Measurements from ENCODE around the gene BRD1. TPM values are rescaled to one million over a fixed set of nuclear protein-coding genes. Genes with fewer than 3 reads are reported as not detected.

The BRD1 gene
- total and polyA plus RNA-seq, 7 donors: 7.9 to 22.9 (median 16.9) TPM

GRCh38 chr22:49765951-49766350 lies 61.7 kb downstream of the BRD1 start:
- intact Hi-C loops (cut with DNase I): loop anchor here (5.0 to 10.0 kb wide), 4 partner anchors 156 to 441 kb away; no protein-coding TSS in a partner anchor
- no peak overlapping the region for H3K27ac ChIP-seq
- ATAC-seq (no peak), DNase-seq (peak; percentile 11 to 53)
- peaks cover 10% of the 10 kb centered on the region for H3K4me1 ChIP-seq
- H3K4me3 ChIP-seq: no peak overlapping the region
- WGBS, 3 donors: 88 to 93% (median 92%) methylated on average over 11 to 12 of the region's 12 CpGs
- no peaks in the 10 kb centered on the region for H3K36me3 ChIP-seq (ENCODE audit: insufficient read depth in 1 of 2, low read depth in 1 of 2)
- TF ChIP-seq CTCF (IDR thresholded peaks at IDR 0.05): no peak
- no peaks in the 10 kb centered on the region for H3K27me3 ChIP-seq (ENCODE audit: insufficient read depth in 3 of 3, low read length in 2 of 3)
- H3K9me3 ChIP-seq: peaks cover 9% of the 10 kb centered on the region

GRCh38 chr22:49765091-49765771 lies 62.4 kb downstream of the BRD1 start:
- Histone ChIP-seq H3K36me3 (ENCODE audit: insufficient read depth in 1 of 2, low read depth in 1 of 2) (no peaks in the 10 kb centered on the region), H3K9me3 (peaks cover 9% of the 10 kb centered on the region), H3K27me3 (ENCODE audit: insufficient read depth in 3 of 3, low read length in 2 of 3) (no peaks in the 10 kb centered on the region), H3K4me1 (peaks cover 10% of the 10 kb centered on the region), H3K4me3 (no peak overlapping the region), H3K27ac (no peak overlapping the region)
- intact Hi-C loops (cut with DNase I): loop anchor here (5.0 to 10.0 kb wide), 4 partner anchors 157 to 442 kb away; no protein-coding TSS in a partner anchor
- ATAC-seq: no peak
- peak; percentile 15 to 42 for DNase-seq
- WGBS, 3 donors: 81 to 86% (median 85%) methylated on average over 16 to 17 of the region's 17 CpGs
- TF ChIP-seq CTCF (IDR thresholded peaks at IDR 0.05): no peak

- no peaks in the 10 kb centered on the region for H3K36me3 ChIP-seq (ENCODE audit: insufficient read depth in 1 of 2, low read depth in 1 of 2)
- no peak for TF ChIP-seq CTCF (IDR thresholded peaks at IDR 0.05)
- no peak overlapping the region for H3K4me3 ChIP-seq
- peaks cover 9% of the 10 kb centered on the region for H3K9me3 ChIP-seq
- 23 to 32% (median 27%) methylated on average over 24 of the region's 24 CpGs for WGBS, 3 donors
- no peak overlapping the region for H3K27ac ChIP-seq
- intact Hi-C loops (cut with DNase I): loop anchor here in 1 of 2 donors (10.0 kb wide), 1 partner anchor 231 kb away; no protein-coding TSS in a partner anchor
- no peaks in the 10 kb centered on the region for H3K27me3 ChIP-seq (ENCODE audit: insufficient read depth in 3 of 3, low read length in 2 of 3)
- ATAC-seq: no peak
- peak; percentile 7 to 46 for DNase-seq
- peaks cover 6% of the 10 kb centered on the region for H3K4me1 ChIP-seq
Observed at GRCh38 chr22:49764127-49764581, 63.5 kb downstream of the BRD1 start.

GRCh38 chr22:49763696-49764095 lies 64.0 kb downstream of the BRD1 start:
- WGBS, 3 donors: 59 to 69% (median 69%) methylated on average over 12 to 13 of the region's 13 CpGs
- Histone ChIP-seq H3K4me3 (no peak overlapping the region), H3K9me3 (peaks cover 9% of the 10 kb centered on the region), H3K27me3 (ENCODE audit: insufficient read depth in 3 of 3, low read length in 2 of 3) (no peaks in the 10 kb centered on the region), H3K36me3 (ENCODE audit: insufficient read depth in 1 of 2, low read depth in 1 of 2) (no peaks in the 10 kb centered on the region), H3K4me1 (peaks cover 4% of the 10 kb centered on the region), H3K27ac (no peak overlapping the region)
- no peak for TF ChIP-seq CTCF (IDR thresholded peaks at IDR 0.05)
- no peak for ATAC-seq
- DNase-seq: peak; percentile 11 to 35
- intact Hi-C loops (cut with DNase I): loop anchor here in 1 of 2 donors (10.0 kb wide), 1 partner anchor 231 kb away; no protein-coding TSS in a partner anchor
